OCI-LY1 (cell line): Measurements from ENCODE around the gene CASQ2.

Source experiments
- H2AFZ ChIP-seq: fragments of 200-600 bp; sonication (generic), shearing (Covaris generic); 2 replicates; pipeline ENCODE4 v1.6.0; 2014; ENCODE audit warnings: antibody characterized with exemption, mild to moderate bottlenecking, low read length
- H3F3A ChIP-seq: fragments of 200-600 bp; sonication (generic), shearing (Covaris generic); 2 replicates; pipeline ENCODE4 v1.6.0; 2014; ENCODE audit warnings: mild to moderate bottlenecking, antibody characterized with exemption, low read length, moderate library complexity; ENCODE audit not compliant: insufficient read depth
- H3K27ac ChIP-seq: fragments of 200-600 bp; sonication (generic); 2 replicates; pipeline ENCODE4 v1.5.1; 2014; ENCODE audit warnings: low read length, mixed run types, mild to moderate bottlenecking, low read depth; ENCODE audit not compliant: poor library complexity, severe bottlenecking
- H3K27me3 ChIP-seq: fragments of 200-600 bp; sonication (generic); 2 replicates; pipeline ENCODE4 v1.6.0; 2014; ENCODE audit warnings: antibody characterized with exemption, mild to moderate bottlenecking, low read length, moderate library complexity; ENCODE audit not compliant: insufficient read depth
- H3K36me3 ChIP-seq: fragments of 200-600 bp; sonication (generic); 2 replicates; pipeline ENCODE4 v1.6.1; 2014; ENCODE audit warnings: mild to moderate bottlenecking, antibody characterized with exemption, low read length, moderate library complexity, mixed read lengths; ENCODE audit not compliant: insufficient read depth
- H3K4me1 ChIP-seq: fragments of 200-600 bp; sonication (generic); 2 replicates; pipeline ENCODE4 v1.5.1; 2014; ENCODE audit warnings: mild to moderate bottlenecking, low read length, moderate library complexity; ENCODE audit not compliant: insufficient read depth, severe bottlenecking
- H3K4me2 ChIP-seq: fragments of 200-600 bp; sonication (generic), shearing (Covaris generic); 2 replicates; pipeline ENCODE4 v1.6.1; 2014; ENCODE audit warnings: low read length
- H3K4me3 ChIP-seq: fragments of 200-600 bp; sonication (generic); 2 replicates; pipeline ENCODE4 v1.5.1; 2014; ENCODE audit warnings: low read length, low read depth, mild to moderate bottlenecking, mixed read lengths; ENCODE audit not compliant: poor library complexity, severe bottlenecking
- H3K79me2 ChIP-seq: fragments of 200-600 bp; shearing (Covaris generic); 2 replicates; pipeline ENCODE4 v1.6.1; 2016; ENCODE audit warnings: mixed run types, low read length, mixed read lengths; ENCODE audit not compliant: insufficient read depth
- H3K9ac ChIP-seq: fragments of 200-600 bp; sonication (generic), shearing (Covaris generic); 2 replicates; pipeline ENCODE4 v1.6.1; 2014; ENCODE audit warnings: mild to moderate bottlenecking, low read length, mixed read lengths
- H3K9me2 ChIP-seq: fragments of 200-600 bp; sonication (generic), shearing (Covaris generic); 2 replicates; pipeline ENCODE4 v1.6.1; 2014; ENCODE audit warnings: low read depth, mild to moderate bottlenecking, low read length, mixed read lengths
- H3K9me3 ChIP-seq: fragments of 200-600 bp; shearing (Covaris generic); 2 replicates; pipeline ENCODE4 v1.6.1; 2014; ENCODE audit warnings: low read length, mixed read lengths
- H4K20me1 ChIP-seq: fragments of 200-600 bp; sonication (generic), shearing (Covaris generic); 2 replicates; pipeline ENCODE4 v1.6.0; 2016; ENCODE audit warnings: mild to moderate bottlenecking, low read length; ENCODE audit not compliant: insufficient read depth
- EZH2 ChIP-seq: fragments of 200-600 bp; sonication (generic), shearing (Covaris generic); IDR thresholded peaks from 2 replicates; pipeline ENCODE4 v1.8.0; 2017; ENCODE audit warnings: borderline replicate concordance, mixed run types, mild to moderate bottlenecking, antibody characterized with exemption, low read length, moderate library complexity, mixed read lengths
- TF ChIP-seq, protein P1 (sequence below): fragments of 200-600 bp; sonication (generic), shearing (Covaris generic); IDR thresholded peaks from 2 replicates; pipeline ENCODE4 v1.5.1; 2017; ENCODE audit warnings: mild to moderate bottlenecking, antibody characterized with exemption, low read length, moderate library complexity, mixed read lengths

CASQ2 gene

DNA sequence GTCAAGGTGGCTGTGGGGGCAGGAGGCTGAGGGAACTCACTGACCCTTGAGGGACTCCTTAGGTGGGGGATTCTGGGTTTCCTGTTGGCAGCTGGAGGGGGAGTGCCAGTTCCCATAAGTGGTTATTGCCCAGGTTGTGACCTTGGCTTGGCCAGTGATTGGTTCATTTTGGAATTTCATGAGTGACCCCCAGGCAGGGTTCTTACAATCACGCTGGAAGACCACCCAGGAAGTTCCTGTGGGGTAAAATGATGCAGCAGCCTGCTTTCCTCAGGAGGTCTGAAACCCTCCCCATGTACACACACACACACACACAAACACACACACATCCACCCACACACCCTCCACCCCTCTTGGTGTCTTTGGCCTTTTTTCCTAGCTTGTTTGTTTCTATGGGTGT lies 109.9 kb downstream of the CASQ2 start:
- H3K79me2 ChIP-seq, result no peaks in the 10 kb centered on the region
- H4K20me1 ChIP-seq, result no peaks in the 10 kb centered on the region
- no peak overlapping the region for H3K27ac ChIP-seq
- H3K9me3 ChIP-seq, result no peaks in the 10 kb centered on the region
- no peaks in the 10 kb centered on the region for H3K4me1 ChIP-seq
- H2AFZ ChIP-seq, result no peak overlapping the region
- no peaks in the 10 kb centered on the region for H3K9me2 ChIP-seq
- H3K9ac ChIP-seq, result no peak overlapping the region
- H3K4me2 ChIP-seq, result no peak overlapping the region
- no peak overlapping the region for H3K4me3 ChIP-seq
- no peaks in the 10 kb centered on the region for H3K27me3 ChIP-seq
- TF ChIP-seq EZH2, result no peak
- TF ChIP-seq, protein P1, sequence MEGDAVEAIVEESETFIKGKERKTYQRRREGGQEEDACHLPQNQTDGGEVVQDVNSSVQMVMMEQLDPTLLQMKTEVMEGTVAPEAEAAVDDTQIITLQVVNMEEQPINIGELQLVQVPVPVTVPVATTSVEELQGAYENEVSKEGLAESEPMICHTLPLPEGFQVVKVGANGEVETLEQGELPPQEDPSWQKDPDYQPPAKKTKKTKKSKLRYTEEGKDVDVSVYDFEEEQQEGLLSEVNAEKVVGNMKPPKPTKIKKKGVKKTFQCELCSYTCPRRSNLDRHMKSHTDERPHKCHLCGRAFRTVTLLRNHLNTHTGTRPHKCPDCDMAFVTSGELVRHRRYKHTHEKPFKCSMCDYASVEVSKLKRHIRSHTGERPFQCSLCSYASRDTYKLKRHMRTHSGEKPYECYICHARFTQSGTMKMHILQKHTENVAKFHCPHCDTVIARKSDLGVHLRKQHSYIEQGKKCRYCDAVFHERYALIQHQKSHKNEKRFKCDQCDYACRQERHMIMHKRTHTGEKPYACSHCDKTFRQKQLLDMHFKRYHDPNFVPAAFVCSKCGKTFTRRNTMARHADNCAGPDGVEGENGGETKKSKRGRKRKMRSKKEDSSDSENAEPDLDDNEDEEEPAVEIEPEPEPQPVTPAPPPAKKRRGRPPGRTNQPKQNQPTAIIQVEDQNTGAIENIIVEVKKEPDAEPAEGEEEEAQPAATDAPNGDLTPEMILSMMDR, result no peak
- H3K36me3 ChIP-seq, result no peaks in the 10 kb centered on the region
- no peaks in the 10 kb centered on the region for H3F3A ChIP-seq

GRCh38 chr1:115656461-115657077 lies 111.9 kb downstream of the CASQ2 start:
- no peaks in the 10 kb centered on the region for H3K36me3 ChIP-seq
- no peak overlapping the region for H2AFZ ChIP-seq
- no peaks in the 10 kb centered on the region for H3K79me2 ChIP-seq
- no peaks in the 10 kb centered on the region for H4K20me1 ChIP-seq
- no peak overlapping the region for H3K9ac ChIP-seq
- no peaks in the 10 kb centered on the region for H3K9me3 ChIP-seq
- H3K4me1 ChIP-seq, result no peaks in the 10 kb centered on the region
- no peaks in the 10 kb centered on the region for H3F3A ChIP-seq
- no peaks in the 10 kb centered on the region for H3K9me2 ChIP-seq
- H3K27me3 ChIP-seq, result no peaks in the 10 kb centered on the region
- TF ChIP-seq, protein P1, result no peak
- TF ChIP-seq EZH2, result no peak
- no peak overlapping the region for H3K27ac ChIP-seq
- no peak overlapping the region for H3K4me2 ChIP-seq
- H3K4me3 ChIP-seq, result no peak overlapping the region

DNA sequence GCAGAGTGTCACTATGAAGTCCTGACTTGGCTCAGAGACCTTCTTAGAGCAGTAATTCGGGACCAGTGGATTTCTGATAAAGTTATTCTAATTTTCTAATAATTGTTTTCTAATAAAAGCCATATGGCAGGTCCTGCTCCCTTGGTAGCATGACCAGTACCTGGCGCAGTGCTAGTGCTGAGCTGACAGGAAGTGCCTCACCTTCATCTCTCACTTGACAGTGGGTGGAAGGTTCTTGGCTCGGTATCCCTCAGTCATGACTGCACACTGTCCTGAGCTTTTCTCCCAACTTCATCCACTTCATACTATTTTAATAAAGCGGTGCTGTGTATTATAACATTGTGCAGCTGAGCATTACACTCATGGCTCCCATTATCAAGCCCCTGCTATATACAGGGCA lies 112.6 kb downstream of the CASQ2 start:
- H3K79me2 ChIP-seq, result no peaks in the 10 kb centered on the region
- no peaks in the 10 kb centered on the region for H3K4me1 ChIP-seq
- no peaks in the 10 kb centered on the region for H3K9me2 ChIP-seq

More for the DNA sequence above, 112.6 kb downstream of the CASQ2 start:
- no peak overlapping the region for H3K4me3 ChIP-seq
- H4K20me1 ChIP-seq, result no peaks in the 10 kb centered on the region
- TF ChIP-seq EZH2, result no peak
- TF ChIP-seq, protein P1, result no peak
- no peaks in the 10 kb centered on the region for H3K36me3 ChIP-seq
- H3K9me3 ChIP-seq, result no peaks in the 10 kb centered on the region
- H3K27ac ChIP-seq, result no peak overlapping the region
- H3K4me2 ChIP-seq, result no peak overlapping the region
- H3F3A ChIP-seq, result no peaks in the 10 kb centered on the region
- no peak overlapping the region for H2AFZ ChIP-seq
- no peaks in the 10 kb centered on the region for H3K27me3 ChIP-seq
- no peak overlapping the region for H3K9ac ChIP-seq
